Ascending aorta (tissue), 2 donors: Measurements from ENCODE around the gene GOLGA6B. TPM values are rescaled to one million over a fixed set of nuclear protein-coding genes. Genes with fewer than 3 reads are reported as not detected.
"Not testable (repeated sequence)": the region's sequence is repeated elsewhere in the genome, so short reads cannot be mapped to it uniquely, and the experiment has no call there.

Experiments used
- DNase-seq, 2 donors: peaks; one replicate each; pipeline ENCODE4 v3.0.0-alpha.2; 2019; ENCODE audit warnings: low spot score in 2 of 2
- H3K27ac ChIP-seq, 2 donors: fragments of 200-600 bp; sonication (generic); one replicate each; pipeline ENCODE4 v1.5.1; 2016 to 2017; ENCODE audit warnings: mild to moderate bottlenecking in 1 of 2
- H3K27me3 ChIP-seq: fragments of 200-600 bp; sonication (generic); one replicate; pipeline ENCODE4 v1.5.1; 2017
- H3K36me3 ChIP-seq, 2 donors: fragments of 200-600 bp; sonication (generic); one replicate each; pipeline ENCODE4 v1.5.1; 2016
- H3K4me1 ChIP-seq, 2 donors: fragments of 200-600 bp; sonication (generic); one replicate each; pipeline ENCODE4 v1.5.1; 2016 to 2017; ENCODE audit warnings: mild to moderate bottlenecking in 1 of 2
- H3K4me3 ChIP-seq, 2 donors: fragments of 200-600 bp; sonication (generic); one replicate each; pipeline ENCODE4 v1.5.1; 2016 to 2017; ENCODE audit warnings: mild to moderate bottlenecking in 1 of 2
- H3K9me3 ChIP-seq, 2 donors: fragments of 200-600 bp; sonication (generic); one replicate each; pipeline ENCODE4 v1.5.1; 2016
- CTCF ChIP-seq, 3 experiments: fragments of 200-600 bp in 2 of 3; fragments of 450-650 bp in 1 of 3; sonication (generic) in 2 of 3; IDR thresholded peaks; one replicate each; pipeline ENCODE4 v1.5.1; 2016 to 2019; ENCODE audit warnings: antibody characterized with exemption in 3 of 3, mild to moderate bottlenecking in 1 of 3, moderate library complexity in 1 of 3
- intact Hi-C: fragments of 100-400 bp; cut with DNase I; formaldehyde crosslinking; loops from one replicate; pipeline ENCODE4 v1.15.1; 2023
- total RNA-seq: library from RNA; depleted of rRNA; stranded (reverse); fragments of >200 nt; gene quantifications from one replicate; pipeline ENCODE4 v1.1.0, GENCODE V29; 2016

The GOLGA6B gene
- total RNA-seq, 1 donor from 2014 or later = not detected

GRCh38 chr15:72698938-72699337 lies 44.4 kb downstream of the GOLGA6B start:
- no peaks in the 10 kb centered on the region for H3K9me3 ChIP-seq
- H3K27me3 ChIP-seq = no peaks in the 10 kb centered on the region
- H3K4me1 ChIP-seq = no peaks in the 10 kb centered on the region
- intact Hi-C loops = no loop called here
- DNase-seq = no peak
- TF ChIP-seq CTCF (IDR thresholded peaks at IDR 0.05) = no peak
- no peak overlapping the region for H3K27ac ChIP-seq
- no peaks in the 10 kb centered on the region for H3K36me3 ChIP-seq
- no peak overlapping the region for H3K4me3 ChIP-seq

GRCh38 chr15:72700076-72700475 lies 45.6 kb downstream of the GOLGA6B start:
- Histone ChIP-seq H3K4me3 (no peak overlapping the region), H3K36me3 (no peaks in the 10 kb centered on the region), H3K9me3 (no peaks in the 10 kb centered on the region), H3K4me1 (no peaks in the 10 kb centered on the region), H3K27me3 (no peaks in the 10 kb centered on the region), H3K27ac (no peak overlapping the region)
- TF ChIP-seq CTCF (IDR thresholded peaks at IDR 0.05) = no peak
- DNase-seq = no peak
- intact Hi-C loops = no loop called here

- Histone ChIP-seq H3K9me3 (no peaks in the 10 kb centered on the region), H3K4me1 (no peaks in the 10 kb centered on the region), H3K27me3 (no peaks in the 10 kb centered on the region), H3K36me3 (no peaks in the 10 kb centered on the region), H3K4me3 (no peak overlapping the region), H3K27ac (no peak overlapping the region)
- intact Hi-C loops = no loop called here
- no peak for TF ChIP-seq CTCF (IDR thresholded peaks at IDR 0.05)
- no peak for DNase-seq
Observed at GRCh38 chr15:72706266-72706665, 51.8 kb downstream of the GOLGA6B start.

GRCh38 chr15:72708551-72709303 lies 54.2 kb downstream of the GOLGA6B start:
- H3K9me3 ChIP-seq, H3K4me3 ChIP-seq, H3K4me1 ChIP-seq, H3K27ac ChIP-seq, H3K27me3 ChIP-seq, intact Hi-C loops, DNase-seq: not testable (repeated sequence)
- H3K36me3 ChIP-seq = peaks cover under 1 to 21% of the 10 kb centered on the region in 2 donors

Other genes with a start within 250 kb of the GOLGA6B start
- gene ARIH1, start 180.4 kb upstream of the GOLGA6B start, total RNA-seq = 109 TPM
- not detected for gene HIGD2B, start 31.5 kb downstream of the GOLGA6B start, total RNA-seq
- gene BBS4, start 31.5 kb downstream of the GOLGA6B start, total RNA-seq = 9.9 TPM
- 24.8 TPM for gene ADPGK, start 129.1 kb downstream of the GOLGA6B start, total RNA-seq